GM13977 (cell line): ENCODE data around the gene NANS.
"Not testable (repeated sequence)": the region's sequence is repeated elsewhere in the genome, so short reads cannot be mapped to it uniquely, and the experiment has no call there.

Source experiments
- DNase-seq: peaks from one replicate; pipeline ENCODE4 v3.0.0; 2012; ENCODE audit warnings: low spot score
- CTCF ChIP-seq: IDR thresholded peaks from 2 replicates; pipeline ENCODE4 v1.5.1; 2012; ENCODE audit warnings: mild to moderate bottlenecking, control low read depth; ENCODE audit not compliant: insufficient read depth; ENCODE audit errors: extremely low read depth, missing control alignments
- in situ Hi-C: fragments of 300-500 bp; cut with MboI; formaldehyde crosslinking; loops from one replicate; pipeline ENCODE4 v1.12.0; 2022; ENCODE audit warnings: low sequenced_read_pairs, low pct_unique_long_range_greater_than_20kb, mixed read lengths, inconsistent platforms; ENCODE audit not compliant: unreplicated experiment

Gene NANS

DNA sequence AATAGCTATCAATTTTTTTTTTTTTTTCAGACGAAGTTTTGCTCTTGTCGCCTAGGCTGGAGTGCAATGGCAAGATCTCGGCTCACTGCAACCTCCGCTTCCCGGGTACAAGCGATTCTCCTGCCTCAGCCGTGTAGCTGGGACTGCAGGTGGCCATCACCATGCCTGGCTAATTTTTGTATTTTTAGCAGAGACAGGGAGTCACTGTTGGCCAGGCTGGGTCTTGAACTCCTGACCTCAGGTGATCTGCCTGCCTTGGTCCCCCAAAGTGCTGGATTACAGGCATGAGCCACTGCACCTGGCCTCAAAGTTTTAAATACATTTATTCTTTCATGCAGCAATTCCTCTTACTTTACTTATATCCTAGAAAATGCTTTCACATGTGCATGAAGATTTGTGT, 44.9 kb downstream of the NANS start:
- DNase-seq: no peak
- no peak for TF ChIP-seq CTCF
- in situ Hi-C loops: no loop called here

GRCh38 chr9:98101868-98102273, 45.3 kb downstream of the NANS start:
- no peak for TF ChIP-seq CTCF
- peak; percentile 83 for DNase-seq
- in situ Hi-C loops: no loop called here

DNA sequence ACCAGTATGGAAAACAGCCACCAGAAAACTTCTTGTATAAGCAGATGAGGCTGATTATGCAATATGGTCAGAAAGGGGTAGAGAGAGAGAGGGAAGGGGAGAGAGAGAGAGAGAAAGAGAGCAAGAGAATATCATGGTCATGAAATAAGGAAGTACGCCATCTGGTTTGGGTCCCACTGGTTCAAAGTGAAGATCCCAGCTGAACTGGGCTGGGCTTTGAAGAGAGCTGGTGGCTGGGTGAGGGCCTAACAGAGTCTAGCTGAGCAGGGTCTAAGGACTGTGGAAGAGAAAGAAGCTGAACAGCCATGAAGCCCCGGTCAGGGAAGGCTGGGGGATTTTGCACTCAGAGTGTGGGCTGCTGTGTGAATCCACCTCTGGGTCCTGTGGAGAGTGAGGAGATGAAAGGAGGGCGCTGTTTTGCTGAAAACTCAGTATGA, 47.9 kb downstream of the NANS start:
- DNase-seq: no peak
- in situ Hi-C loops: no loop called here

DNA sequence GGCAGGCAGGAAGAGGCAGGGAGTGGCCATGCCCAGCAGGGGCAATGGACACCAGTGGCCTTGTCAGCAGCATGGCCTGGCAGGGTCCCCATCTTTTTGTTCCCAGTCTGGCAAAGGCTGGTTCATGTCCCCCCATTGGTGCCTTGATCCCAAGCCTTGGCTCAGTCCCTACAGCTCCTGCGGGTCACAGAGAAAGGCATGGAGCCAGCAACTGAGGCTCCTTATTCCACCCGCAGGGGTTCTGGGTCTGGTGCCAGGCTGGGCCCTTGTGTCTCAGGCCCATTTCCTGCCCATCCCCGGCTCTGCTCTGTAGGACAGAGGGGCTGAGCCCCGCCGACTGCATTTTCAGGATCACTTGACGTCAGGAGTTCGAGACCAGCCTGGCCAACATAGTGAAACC, 48.5 kb downstream of the NANS start:
- no peak for TF ChIP-seq CTCF
- no peak for DNase-seq
- in situ Hi-C loops: no loop called here

More for the DNA sequence above, 47.9 kb downstream of the NANS start:
- TF ChIP-seq CTCF: no peak

DNA sequence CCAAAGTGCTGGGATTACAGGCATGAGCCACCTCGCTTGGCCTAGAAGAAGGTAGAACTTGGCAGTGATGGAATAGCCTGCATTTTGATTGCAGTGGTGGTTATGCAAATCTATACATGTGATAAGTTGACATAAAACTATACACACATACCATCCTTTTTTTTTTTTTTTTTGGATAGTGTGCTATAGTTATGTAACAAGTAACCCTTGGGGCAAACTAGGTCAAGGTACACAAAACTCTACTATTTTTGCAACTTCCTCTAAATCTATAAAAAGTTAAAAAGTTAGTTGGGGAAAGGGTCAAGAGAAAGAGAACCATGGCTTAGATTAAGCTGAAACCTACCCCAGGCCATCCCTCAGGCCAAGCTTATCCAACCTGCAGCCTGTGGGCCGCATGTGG, 51.4 kb downstream of the NANS start:
- no peak for TF ChIP-seq CTCF
- in situ Hi-C loops: no loop called here
- no peak for DNase-seq

- in situ Hi-C loops: no loop called here
- TF ChIP-seq CTCF: no peak
- DNase-seq: peak; percentile 50
These were observed 52.0 kb downstream of the NANS start for GRCh38 chr9:98108531-98109031.

DNA sequence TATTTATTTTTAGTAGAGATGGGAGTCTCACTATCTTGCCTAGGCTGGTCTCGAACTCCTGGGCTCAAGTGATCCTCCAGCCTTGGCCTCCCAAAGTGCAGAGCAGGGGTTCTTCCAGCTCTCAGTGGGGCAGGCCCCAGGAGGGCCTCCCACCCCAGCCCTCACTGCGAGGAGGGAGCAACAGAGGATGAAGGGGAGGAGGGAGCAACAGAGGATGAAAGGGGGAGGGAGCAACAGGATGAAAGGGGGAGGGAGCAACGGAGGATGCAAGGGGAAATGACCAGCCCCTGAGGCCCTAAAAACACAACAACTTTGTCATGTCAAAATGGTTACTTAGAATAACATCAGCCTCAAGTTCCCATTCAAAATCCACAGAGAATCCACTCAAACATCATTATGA, 52.5 kb downstream of the NANS start:
- no peak for TF ChIP-seq CTCF
- no peak for DNase-seq
- in situ Hi-C loops: no loop called here

- DNase-seq, in situ Hi-C loops: not testable (repeated sequence)
These were observed 60.6 kb downstream of the NANS start for GRCh38 chr9:98117097-98117496.
